ENCODE results near the gene RAD51B.

The RAD51B gene

DNA sequence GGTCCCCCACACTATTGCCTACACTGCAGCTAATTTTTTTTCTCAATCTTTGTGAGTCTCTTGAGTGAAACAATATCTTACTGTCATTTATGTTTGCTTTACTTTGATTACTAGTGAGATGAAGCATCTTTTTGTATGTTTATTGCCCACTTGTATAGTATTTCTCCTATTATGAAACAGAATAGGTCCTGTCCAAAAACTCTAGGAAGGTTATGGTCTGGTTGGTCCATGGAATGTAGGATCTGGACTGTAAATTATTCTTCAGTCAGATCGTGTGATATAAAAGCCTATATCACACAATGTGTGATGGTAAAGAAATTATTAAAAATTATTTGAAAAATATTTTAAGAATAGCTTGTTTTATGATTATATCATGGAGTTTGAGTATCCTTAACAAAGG, 538.9 kb downstream of the RAD51B start:
- CTCF ChIA-PET = no interaction called here
- Histone ChIP-seq H3K36me3 (ENCODE audit: control insufficient read depth in 2 of 2, insufficient read depth in 1 of 2, low read length in 2 of 2) (no peaks in the 10 kb centered on the region), H3K4me3 (ENCODE audit: low read depth, low read length) (no peak overlapping the region), H3K9me3 (ENCODE audit: control insufficient read depth, insufficient read depth, low read depth, low read length) (no peaks in the 10 kb centered on the region), H3K4me1 (ENCODE audit: control insufficient read depth, insufficient read depth, low read length) (peaks cover 4% of the 10 kb centered on the region; the same call in 1 of the 2 replicates), H3K27ac (ENCODE audit: extremely low read depth, low read depth, low read length) (no peak overlapping the region)
- TF ChIP-seq KLF10 (tag by site-specific recombination; IDR thresholded peaks at IDR 0.05) (no peak), ZNF48 (tag by site-specific recombination; IDR thresholded peaks at IDR 0.05) (no peak)
- TF ChIP-seq, protein P1, sequence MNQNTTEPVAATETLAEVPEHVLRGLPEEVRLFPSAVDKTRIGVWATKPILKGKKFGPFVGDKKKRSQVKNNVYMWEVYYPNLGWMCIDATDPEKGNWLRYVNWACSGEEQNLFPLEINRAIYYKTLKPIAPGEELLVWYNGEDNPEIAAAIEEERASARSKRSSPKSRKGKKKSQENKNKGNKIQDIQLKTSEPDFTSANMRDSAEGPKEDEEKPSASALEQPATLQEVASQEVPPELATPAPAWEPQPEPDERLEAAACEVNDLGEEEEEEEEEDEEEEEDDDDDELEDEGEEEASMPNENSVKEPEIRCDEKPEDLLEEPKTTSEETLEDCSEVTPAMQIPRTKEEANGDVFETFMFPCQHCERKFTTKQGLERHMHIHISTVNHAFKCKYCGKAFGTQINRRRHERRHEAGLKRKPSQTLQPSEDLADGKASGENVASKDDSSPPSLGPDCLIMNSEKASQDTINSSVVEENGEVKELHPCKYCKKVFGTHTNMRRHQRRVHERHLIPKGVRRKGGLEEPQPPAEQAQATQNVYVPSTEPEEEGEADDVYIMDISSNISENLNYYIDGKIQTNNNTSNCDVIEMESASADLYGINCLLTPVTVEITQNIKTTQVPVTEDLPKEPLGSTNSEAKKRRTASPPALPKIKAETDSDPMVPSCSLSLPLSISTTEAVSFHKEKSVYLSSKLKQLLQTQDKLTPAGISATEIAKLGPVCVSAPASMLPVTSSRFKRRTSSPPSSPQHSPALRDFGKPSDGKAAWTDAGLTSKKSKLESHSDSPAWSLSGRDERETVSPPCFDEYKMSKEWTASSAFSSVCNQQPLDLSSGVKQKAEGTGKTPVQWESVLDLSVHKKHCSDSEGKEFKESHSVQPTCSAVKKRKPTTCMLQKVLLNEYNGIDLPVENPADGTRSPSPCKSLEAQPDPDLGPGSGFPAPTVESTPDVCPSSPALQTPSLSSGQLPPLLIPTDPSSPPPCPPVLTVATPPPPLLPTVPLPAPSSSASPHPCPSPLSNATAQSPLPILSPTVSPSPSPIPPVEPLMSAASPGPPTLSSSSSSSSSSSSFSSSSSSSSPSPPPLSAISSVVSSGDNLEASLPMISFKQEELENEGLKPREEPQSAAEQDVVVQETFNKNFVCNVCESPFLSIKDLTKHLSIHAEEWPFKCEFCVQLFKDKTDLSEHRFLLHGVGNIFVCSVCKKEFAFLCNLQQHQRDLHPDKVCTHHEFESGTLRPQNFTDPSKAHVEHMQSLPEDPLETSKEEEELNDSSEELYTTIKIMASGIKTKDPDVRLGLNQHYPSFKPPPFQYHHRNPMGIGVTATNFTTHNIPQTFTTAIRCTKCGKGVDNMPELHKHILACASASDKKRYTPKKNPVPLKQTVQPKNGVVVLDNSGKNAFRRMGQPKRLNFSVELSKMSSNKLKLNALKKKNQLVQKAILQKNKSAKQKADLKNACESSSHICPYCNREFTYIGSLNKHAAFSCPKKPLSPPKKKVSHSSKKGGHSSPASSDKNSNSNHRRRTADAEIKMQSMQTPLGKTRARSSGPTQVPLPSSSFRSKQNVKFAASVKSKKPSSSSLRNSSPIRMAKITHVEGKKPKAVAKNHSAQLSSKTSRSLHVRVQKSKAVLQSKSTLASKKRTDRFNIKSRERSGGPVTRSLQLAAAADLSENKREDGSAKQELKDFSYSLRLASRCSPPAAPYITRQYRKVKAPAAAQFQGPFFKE (tag by site-specific recombination; IDR thresholded peaks at IDR 0.05; ENCODE audit: borderline replicate concordance) = no peak
- TF ChIP-seq, protein P2, sequence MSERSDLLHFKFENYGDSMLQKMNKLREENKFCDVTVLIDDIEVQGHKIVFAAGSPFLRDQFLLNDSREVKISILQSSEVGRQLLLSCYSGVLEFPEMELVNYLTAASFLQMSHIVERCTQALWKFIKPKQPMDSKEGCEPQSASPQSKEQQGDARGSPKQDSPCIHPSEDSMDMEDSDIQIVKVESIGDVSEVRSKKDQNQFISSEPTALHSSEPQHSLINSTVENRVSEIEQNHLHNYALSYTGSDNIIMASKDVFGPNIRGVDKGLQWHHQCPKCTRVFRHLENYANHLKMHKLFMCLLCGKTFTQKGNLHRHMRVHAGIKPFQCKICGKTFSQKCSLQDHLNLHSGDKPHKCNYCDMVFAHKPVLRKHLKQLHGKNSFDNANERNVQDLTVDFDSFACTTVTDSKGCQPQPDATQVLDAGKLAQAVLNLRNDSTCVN (tag by site-specific recombination; optimal IDR thresholded peaks at IDR 0.05) = no peak
- POLR2A ChIA-PET = no interaction called here

DNA sequence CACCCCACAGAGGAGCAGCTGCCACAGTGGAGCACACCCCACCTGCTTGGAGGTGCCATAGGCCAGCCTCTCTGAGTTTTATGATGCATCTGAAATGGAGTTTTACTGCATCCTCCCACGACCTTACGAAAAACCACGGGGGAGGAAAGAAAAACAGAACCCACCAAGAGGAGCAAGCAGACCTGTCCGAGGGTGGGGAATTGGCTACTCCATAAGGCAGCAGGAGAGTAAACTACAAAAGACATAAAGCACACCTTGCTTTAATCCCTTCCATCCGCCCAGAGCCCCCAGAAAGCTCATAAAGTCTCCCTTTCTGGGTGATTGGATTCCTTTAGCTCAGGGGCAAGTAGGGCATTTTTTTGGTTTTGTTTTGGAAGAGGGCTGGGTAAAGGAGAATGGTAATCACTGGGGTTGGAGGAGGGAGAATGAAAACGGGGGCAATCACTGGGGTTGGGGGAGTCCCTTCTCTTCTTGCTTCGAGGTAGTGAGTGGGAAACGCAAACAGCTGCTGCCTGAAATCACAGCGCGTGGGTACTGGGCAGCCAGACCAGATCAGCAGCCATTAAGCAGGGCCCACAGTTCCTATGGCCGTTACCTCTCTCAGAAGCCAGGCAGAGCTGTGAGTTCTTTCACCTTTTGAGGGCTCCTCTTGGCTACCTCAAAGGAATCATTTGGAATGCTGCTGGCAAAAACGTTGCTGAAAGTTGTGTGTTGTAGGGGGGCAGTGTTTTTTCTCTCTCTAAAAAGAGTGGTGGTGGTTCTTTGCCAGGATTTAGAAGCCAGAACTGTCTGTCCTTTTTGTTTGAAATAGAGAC, 539.6 kb downstream of the RAD51B start:
- Histone ChIP-seq H3K4me3 (ENCODE audit: low read depth, low read length) (no peak overlapping the region), H3K4me1 (ENCODE audit: control insufficient read depth, insufficient read depth, low read length) (peaks cover 4% of the 10 kb centered on the region; the same call in 1 of the 2 replicates), H3K27ac (ENCODE audit: extremely low read depth, low read depth, low read length) (no peak overlapping the region), H3K9me3 (ENCODE audit: control insufficient read depth, insufficient read depth, low read depth, low read length) (no peaks in the 10 kb centered on the region), H3K36me3 (ENCODE audit: control insufficient read depth in 2 of 2, insufficient read depth in 1 of 2, low read length in 2 of 2) (no peaks in the 10 kb centered on the region)
- CTCF ChIA-PET = no interaction called here
- TF ChIP-seq ZFHX2 (tag by site-specific recombination; conservative IDR thresholded peaks at IDR 0.05) (peak; percentile 86), EGR2 (tag by site-specific recombination; IDR thresholded peaks at IDR 0.05; ENCODE audit: low read depth) (peak; percentile 68), ZNF221 (tag by site-specific recombination; IDR thresholded peaks at IDR 0.05; ENCODE audit: borderline replicate concordance) (no peak)
- POLR2A ChIA-PET = no interaction called here

DNA sequence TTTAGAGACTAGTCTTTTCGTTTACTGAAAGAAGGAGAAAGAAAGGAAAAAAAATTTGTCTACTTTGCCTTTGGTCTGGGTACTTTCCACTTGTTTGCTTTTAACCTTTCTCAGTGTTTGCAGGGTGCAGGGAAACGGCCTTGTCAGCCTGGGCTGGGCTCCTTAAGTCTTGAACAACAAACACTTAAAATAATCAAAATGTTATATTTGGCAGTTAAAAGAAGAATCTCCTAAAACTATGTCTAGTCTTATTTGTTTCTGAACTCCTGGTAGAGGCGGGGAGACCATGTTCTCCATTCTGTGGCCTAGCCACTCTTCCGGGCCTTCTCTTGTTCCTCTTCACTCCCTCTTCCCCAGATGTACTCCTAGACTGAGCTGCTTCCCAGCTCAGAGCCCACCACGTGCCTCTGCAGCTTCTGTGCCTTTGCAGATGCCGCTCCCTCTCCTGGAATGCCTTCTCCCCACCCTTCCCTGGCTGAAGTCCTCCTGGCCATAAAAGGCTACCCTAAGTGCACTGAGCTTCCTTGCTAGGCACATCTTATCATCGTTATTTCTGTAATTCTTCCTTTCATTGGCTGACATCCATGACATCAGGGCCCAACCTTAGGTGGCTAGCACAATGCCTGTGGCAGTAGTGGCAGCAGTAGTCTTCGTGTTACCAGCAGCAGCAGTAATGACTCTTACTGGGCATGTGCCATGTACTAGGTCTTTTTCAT, 540.4 kb downstream of the RAD51B start:
- Histone ChIP-seq H3K9me3 (ENCODE audit: control insufficient read depth, insufficient read depth, low read depth, low read length) (no peaks in the 10 kb centered on the region), H3K4me3 (ENCODE audit: low read depth, low read length) (no peak overlapping the region), H3K4me1 (ENCODE audit: control insufficient read depth, insufficient read depth, low read length) (peaks cover 4% of the 10 kb centered on the region; the same call in 1 of the 2 replicates), H3K27ac (ENCODE audit: extremely low read depth, low read depth, low read length) (no peak overlapping the region), H3K36me3 (ENCODE audit: control insufficient read depth in 2 of 2, insufficient read depth in 1 of 2, low read length in 2 of 2) (no peaks in the 10 kb centered on the region)
- ChIA-PET POLR2A (no interaction called here), CTCF (interaction anchor here (0.6 kb wide), 1 partner anchor 9 kb away, joined by 3 read pairs; no protein-coding TSS in a partner anchor)
- peak; percentile 60 for TF ChIP-seq KLF1 (tag by site-specific recombination; IDR thresholded peaks at IDR 0.05)
- 0 out of 2 replicates have a peak, but pooled peaks have one; percentile 19 for TF ChIP-seq ZNF335 (tag by site-specific recombination; conservative IDR thresholded peaks at IDR 0.05)
- TF ChIP-seq ZNF623 (tag by site-specific recombination; IDR thresholded peaks at IDR 0.05) = no peak

Data from HEK293 (cell line).